CMK (cell line): ENCODE results near the gene SNAPC4.

Experiments used
- DNase-seq: peaks from one replicate; pipeline ENCODE4 v3.0.0-alpha.2; 2010; ENCODE audit warnings: low read depth

Gene SNAPC4

DNA sequence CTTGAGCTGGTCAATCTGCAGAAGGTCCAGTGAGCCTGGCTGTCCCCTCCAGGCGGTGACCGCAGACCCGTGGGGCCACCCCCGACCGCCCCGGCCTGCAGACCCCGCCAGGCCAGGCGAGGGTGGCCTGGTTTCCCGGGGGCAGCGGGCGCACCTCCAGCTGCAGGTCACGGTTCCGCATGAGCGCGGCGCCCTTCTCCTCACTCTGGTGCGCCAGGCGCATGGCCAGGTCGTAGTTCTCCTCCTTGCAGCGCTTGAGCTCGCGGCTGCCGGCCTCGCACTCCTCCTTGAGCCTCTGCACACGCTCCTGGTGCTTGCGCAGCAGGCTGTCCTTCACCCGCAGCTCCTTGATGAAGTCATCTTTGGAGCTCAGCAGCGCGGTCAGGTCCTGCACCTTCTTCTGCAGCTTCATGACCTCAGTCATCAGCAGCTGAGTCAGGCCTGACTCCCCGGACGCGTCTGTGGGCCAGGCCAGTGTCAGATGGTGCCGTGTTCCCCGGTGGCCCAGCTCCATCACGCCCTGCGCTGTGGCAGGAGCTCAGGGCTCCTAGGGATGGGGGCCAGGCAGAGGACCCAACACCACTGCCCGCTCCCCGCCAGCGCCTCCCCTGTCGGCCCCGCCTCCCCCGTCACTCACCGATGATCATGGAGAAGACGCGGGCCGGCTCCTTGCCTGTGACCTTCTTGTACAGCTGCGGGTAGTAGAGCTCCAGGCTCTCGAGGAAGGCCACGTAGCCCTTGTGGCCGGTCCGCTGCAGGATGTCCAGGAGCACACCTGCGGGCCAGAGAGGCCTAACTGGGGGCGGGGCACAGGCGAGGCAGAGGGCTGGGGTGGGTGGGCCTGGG lies 29.1 kb downstream of the SNAPC4 start:
- no peak for DNase-seq

DNA sequence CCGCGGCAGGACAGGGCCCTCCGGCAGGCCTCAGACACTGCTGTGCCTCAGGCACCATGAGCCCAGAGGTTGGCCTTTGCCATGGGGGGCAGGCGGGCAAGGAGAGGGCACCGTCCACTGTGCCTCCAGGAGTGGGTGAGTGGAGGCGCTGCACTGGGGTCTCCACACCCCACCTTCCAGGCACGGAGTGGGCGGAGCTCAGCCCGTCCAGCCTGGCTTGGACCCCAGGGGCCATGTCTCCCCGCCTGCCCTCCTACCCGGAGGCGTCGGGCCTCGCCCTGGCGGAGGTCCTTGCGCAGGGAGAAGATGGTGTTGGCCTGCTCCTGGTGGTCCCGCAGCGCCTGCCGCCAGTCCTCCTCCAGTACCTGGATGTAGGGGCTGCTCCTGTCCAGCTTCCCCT lies 29.9 kb downstream of the SNAPC4 start:
- no peak for DNase-seq

DNA sequence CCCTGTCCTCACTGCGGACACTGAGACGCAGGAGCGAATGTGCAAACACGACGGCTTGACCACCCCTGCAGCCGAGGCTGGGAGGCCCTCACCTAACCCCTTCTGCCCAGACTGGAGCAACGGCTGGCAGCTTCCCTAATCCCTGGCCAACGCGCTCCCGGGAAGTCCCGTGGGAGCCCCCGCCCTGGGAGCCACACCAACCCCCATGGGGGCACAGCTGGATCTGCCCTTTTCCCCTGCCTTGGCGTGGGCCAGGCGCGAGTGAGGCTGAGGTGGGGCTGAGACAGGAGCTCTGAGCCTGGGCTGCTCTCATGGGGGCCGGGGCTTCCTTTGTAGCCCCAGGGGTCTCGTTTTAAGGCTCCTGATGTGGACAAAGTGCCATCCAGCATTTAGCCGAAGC lies 31.8 kb downstream of the SNAPC4 start:
- DNase-seq, result no peak

DNA sequence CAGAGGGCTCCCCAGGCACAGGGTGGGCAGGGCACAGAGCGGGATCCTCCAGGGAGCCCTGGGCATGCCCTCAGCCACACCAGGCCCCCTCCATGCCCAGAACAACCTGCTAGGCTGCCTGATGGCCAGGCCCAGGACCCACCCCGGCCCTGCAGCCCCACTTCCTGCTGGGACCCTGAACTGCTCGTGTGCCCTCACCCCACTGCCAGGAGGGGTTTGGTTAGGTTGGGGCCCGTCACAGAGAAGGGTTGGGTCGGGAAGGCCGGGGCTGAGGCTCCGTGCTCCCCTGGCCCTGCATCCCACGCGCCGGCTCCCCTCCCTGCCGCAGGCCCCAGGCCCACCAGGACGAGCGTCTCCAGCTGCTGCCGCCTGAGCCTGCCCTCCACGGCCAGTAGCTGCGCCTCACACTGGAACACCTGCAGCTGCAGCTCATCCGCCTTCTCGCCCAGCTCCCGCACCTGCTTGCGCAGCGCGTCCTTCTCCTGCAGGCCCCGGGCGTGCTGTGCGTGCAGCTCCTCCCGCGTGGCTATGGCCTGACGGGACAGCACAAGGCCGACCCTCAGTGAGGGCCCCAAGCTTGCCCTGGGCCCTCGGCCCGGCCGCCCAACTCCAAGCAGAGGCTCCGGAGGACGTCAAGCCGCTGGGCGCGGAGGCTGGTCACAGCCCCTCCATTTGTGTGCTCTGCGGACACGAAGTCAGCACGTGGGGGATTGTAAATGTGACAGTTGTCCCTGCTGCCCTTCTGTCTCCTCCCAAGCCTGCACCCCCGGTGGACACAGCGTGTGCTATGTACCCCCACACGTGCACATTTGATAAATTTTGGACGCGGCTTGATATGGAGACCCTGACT lies 32.4 kb downstream of the SNAPC4 start:
- DNase-seq, result no peak

DNA sequence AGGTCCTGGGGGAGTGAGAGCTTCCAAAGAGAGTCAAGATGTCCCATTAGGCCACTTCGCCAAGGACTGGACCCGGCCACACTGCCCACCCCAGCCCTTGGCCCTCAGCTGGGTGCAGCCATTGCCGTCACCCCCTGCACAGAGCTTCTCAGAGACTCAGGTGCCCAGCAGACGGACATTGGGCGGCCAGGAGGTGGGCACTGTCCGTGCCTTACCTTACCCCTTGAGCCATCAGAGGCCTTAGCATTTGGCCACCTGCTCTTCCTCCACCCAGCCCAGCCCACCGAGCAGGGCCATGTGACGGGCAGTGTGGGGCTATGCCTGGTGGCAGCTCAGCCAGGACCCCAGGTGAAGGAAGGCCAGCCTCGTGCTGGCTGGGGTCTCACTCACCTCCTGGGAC lies 33.1 kb downstream of the SNAPC4 start:
- no peak for DNase-seq

DNA sequence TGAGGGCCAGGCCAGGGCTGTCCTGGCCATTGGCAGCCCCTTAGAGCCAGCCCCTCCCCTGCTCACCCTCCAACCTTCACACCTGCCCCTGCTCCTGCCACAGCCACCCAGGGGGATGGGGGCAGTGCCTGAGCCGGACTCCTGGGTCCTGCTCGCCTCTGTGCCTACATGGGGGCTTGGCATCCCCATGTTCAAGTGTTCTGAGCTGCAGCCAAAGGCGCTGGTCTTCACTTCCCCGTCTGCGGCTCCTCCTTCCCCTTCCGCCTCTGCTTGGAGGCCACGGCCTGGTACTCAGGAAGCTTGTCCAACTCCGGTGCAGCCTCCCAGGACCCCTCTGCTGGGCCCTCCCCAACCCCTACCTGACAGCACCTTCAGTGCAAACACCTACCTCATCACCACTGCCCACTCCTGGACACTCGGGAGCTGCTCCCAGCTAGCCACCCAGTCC lies 34.2 kb downstream of the SNAPC4 start:
- DNase-seq, result no peak

DNA sequence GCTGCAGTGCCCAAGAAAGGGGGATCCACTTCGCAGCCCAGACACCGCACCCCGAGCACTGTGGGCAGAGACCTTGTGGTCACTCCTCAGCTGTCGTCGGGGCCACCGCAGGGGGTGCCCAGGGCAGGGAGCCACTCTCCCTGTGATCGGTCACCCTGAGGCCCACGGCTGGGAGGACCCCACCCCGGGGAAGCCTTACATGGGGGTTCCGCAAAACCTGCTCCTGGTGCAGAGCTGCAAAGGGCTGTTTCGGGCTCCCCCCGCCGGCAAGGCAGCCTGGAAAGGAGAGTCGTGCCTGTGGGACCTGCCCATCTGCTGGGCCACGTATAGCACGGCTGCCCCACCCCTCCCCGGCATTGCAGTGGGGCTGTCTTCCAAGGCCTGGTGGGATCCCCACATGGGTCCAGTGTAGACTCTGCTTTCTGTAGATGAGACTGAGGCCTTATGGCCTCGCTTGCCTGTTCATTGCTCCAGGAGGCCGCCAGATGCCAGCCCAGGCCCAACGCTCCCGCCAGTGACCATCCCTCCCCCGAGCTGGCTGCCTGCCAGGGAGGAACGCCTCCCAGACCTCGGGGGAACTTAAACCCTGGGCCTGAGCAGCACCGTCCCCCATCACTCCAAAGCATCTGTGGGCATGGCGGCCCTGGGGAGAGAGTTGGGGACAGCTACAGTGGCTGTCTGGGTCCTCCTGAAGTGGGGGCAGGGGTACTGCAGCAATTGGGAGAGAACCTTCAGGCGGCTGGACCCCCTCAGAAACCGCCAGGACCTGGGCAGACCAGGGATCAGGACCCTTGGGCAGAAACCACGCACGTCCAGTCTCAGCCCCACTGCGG lies 34.8 kb downstream of the SNAPC4 start:
- DNase-seq, result no peak

DNA sequence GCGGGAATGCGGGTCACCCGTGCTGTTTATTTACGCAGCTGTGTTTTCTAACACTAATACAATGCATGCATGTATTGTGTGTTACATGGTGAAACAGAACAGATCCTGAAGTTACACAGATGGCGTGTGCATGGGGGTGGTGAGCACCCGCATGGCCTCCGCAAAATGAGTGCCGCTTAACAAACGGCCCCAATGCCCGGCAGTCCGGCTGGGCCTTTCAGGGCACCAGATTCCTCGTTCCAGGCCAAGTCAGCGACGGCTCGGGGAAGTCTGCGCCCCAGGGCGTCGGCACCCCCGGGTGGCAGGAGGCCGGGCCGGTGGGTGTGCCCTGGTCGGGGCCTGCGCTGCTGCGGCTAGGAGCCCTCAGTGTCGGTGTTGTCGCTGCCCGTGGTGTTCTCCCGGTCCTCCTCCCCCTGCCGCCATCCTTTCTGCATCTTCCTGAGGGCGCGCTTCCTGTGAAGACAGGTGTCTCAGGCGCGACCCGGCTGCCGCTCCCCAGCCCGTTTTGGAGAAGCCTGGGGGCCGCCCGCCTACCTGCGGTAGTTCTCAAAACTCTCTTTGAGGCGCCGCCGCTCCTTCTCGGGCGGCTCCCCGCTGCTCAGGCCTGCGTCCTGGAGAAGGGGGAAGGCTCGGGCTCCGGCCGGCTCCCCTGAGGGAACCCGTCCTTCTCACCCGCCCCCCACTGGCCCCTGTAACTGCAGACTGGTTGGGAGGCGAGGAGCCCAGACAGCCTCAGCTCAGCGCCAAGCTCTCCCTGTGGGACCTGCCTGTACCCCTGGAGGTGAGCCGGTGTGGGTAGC lies 35.8 kb downstream of the SNAPC4 start:
- DNase-seq, result no peak

DNA sequence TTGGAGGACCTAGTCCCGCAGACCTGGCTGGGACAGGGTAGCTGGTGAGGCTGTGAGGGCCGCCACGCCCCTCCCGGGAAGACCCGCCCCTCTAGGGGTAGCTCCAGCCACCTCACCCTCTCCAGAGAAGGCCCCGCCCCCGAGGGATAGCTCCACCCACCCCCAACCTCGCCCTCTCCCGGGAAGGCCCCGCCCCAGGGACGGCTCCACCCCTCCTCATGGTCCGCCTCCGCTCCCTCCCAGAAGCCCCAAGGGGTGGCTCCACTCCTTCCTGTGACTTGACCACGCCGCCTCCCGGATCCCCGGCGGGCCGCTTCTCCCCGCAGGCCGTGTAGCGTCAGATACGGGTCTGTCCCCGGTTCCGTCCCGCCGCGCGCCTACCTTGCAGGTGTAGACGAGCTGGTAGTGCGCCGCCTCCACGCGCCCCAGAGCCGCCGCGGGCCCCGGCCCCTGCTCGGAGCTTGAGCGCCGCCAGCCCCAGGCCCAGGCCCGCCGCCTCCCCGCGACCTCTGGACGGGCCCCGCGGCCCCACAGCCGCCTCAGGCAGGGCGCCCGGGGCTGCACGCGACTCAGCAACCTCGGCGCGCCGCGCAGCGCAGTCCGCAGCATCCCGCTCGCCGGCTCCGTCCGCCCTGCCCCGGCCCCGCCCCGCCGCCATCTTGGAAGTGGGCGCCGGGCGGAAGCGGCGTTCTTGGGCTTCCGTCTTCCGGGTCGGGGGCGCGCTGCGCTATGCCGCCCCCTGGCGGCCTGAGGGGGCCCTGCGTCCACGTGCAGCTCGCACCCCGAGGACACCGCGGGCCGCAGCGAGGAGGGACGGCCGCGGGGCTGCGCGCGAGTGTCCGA lies 36.6 kb downstream of the SNAPC4 start, which contains the start of gene DNLZ:
Gene DNLZ, minus strand, starts transcription at position 639 of the 843 bp plus-strand sequence. Its CDS starts 30 bp downstream, at position 609.
- DNase-seq, result peak; percentile 90

DNA sequence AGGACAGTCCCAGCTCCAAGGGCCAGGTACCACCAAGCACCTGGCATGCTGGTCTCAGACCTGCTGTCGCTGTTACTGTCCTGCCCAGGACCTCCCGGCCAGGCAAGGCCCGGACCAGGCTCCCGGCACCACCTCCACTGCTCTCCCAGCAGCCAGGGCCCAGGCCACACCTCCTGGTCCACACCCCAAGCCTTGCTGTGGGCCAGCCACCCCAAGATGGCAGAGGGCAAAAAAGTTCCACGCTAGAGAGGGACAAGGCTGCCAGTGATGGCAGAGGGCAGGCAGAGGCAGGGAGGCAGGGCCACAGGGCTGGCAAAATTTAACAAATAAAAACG lies 37.6 kb downstream of the SNAPC4 start:
- DNase-seq, result no peak

DNA sequence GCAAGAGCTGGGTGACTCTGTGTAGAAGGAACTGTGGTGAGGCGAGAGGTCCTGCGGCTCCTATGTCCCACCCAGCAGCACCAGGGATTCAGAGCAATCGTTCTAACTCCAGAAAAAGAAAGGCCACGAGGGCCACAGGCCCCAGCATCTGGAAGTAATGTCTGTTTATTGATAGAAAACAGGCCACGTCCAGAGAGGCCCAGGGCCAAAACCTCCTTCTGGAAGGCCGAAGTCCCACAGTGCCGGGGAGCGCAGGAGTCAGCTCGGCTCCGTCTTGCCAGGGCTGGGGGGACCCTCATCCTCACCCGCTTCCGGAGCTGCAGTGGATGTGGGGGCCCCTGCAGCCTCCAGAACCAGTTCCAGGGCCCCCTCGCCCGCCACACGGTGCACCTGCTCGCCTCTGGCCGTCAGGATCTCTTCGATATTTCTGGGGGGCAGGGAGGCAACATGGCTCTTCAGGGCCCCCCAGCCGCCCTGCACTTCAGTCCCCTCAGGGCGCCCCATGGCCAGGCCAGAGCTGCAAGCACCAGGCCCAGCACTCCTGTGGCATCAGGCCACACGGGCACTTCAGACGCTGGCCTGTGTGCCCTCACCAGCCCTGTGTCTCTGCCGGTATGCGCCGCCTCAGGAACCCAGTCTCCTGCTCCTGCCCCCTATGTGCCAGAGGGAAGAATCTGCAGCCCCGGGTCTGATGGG lies 38.1 kb downstream of the SNAPC4 start:
- no peak for DNase-seq

DNA sequence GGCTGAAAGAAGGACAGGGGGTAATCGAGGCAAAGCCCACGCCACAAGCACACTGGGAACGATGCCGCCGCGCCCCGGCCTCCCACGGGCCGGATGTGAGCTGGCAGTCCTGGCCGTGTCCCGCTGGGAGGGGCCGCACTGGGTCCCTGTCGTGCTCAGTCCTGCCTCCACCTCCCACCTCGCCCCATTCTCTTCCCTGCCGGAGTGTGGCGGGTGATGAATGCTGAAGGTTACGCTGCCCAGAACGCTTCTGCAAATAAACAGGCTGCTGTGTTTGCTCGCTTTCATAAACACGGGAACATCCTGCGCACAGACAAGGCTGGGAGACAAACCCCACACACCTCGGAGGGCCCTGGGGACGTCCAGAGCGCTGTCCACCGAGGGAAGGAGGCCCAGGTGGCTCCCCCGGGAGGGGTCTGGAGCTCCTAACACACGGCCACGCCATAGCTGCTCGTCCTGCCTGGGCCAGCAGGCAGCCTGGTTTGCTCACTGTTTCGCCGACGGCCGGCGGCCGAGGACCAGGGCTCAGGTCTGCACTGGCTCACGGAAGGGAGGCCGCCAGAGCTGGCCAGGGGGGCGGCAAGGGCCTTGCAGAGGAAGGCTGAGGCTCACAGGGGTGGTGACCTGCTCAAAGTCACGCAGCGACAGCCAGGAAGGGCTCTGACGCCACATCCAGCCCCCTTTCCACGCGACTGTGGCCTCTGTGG lies 38.8 kb downstream of the SNAPC4 start:
- DNase-seq, result no peak

DNA sequence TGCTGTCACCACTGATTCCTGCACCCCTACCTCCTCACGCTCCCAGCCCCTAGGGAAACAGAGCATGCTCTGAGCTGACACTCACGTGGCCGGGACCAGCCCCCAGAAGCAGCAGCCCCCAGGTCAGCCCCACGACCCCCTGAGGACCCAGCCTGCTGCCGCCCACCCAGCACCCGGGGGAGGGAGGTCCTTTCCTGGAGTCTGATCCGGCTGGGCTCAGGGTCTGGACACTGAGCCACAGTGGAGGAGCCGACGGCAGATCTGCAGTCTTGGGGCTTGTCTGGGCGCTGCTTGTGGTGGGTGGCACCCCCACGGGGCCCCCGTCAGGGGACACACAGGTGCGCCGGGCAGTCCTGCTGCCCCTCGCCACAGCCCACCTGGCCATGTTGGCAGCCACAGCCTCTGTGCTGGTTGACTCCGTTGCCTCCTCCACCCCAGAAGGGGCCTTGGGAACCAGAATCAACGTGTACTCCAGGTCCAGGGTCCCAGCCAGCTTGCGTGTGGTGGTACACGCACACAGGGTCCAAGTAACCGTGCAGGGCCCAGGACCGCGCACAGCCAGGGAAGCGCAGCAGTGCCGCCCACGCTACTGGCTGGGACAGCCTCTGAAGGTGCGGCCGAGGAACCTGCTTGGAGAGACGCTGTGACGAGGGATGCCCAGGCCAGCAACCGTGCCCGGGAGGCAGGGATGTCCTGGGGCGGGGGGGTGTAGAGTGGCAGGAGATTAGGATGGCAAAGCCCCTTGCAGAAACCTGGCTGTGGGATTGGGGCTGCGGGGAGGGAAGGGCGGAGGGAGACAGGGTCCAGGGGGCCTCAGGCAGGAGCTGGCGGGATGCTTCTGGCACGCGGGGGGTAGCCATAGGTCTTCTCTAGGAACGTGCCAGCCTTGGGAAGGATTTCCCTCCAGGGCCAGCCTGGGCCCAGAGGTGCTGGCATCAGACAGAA lies 39.9 kb downstream of the SNAPC4 start:
- no peak for DNase-seq

DNA sequence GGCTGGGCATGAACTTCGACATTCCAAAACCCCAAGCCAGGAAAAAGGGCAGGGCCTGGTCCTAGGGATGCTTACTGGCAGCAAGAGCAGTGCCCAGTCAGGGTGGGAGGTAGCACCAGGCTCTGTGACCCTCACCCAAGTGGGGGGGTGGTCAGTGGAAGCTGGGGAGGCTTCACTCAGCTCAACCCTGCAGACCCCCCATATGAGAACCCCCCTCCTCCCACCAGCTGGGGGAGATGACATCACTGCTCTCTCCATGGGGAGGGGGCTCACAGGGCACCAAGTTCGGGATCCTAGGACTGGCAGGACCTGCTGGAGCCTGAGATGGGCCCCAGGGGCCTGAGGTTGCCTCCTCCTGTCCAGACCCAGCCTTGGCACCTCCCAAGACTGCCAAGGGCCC lies 41.1 kb downstream of the SNAPC4 start:
- DNase-seq, result no peak

DNA sequence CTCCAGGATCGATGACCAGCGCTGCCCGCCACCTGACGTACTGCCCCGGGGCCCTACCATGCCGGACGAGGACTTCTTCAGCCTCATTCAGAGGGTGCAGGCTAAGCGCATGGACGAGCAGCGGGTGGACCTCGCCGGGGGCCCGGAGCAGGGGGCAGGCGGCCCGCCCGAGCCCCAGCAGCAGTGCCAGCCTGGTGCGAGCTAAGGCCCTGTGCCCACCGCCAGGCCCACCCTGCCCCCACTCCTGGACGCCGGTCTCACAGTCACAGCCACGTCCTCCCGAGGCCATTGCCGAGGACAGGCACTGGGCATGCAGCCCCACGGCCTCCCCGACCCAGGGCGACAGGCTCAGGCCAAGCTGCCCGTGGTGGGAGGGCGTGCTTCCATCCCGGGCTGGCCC lies 42.0 kb downstream of the SNAPC4 start:
- DNase-seq, result no peak

DNA sequence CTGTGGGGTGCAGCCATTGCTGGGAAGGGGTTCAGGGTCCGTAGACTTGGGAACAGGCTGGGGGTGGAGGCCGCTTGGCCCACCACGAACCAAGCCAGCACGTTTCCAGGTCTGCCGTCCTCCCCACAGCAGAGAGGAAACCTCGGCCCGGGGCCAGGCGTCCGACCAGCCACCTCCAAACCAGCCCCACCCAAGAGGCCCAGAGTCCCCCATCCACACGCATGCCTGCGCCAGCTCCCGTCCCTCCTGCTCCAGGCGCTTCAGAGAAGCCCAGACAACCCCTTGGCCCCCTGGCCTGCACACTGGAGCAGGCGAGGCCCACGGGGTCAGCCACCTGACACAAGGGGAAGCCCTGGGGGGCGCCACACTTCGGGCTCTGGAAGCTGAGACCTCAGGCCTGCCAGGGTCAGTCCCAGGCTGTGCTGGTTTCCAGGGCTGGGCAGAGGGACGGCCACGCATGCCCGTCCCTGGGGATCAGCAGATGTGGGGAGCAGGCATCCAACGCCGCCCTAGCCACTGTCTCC lies 42.7 kb downstream of the SNAPC4 start:
- no peak for DNase-seq

DNA sequence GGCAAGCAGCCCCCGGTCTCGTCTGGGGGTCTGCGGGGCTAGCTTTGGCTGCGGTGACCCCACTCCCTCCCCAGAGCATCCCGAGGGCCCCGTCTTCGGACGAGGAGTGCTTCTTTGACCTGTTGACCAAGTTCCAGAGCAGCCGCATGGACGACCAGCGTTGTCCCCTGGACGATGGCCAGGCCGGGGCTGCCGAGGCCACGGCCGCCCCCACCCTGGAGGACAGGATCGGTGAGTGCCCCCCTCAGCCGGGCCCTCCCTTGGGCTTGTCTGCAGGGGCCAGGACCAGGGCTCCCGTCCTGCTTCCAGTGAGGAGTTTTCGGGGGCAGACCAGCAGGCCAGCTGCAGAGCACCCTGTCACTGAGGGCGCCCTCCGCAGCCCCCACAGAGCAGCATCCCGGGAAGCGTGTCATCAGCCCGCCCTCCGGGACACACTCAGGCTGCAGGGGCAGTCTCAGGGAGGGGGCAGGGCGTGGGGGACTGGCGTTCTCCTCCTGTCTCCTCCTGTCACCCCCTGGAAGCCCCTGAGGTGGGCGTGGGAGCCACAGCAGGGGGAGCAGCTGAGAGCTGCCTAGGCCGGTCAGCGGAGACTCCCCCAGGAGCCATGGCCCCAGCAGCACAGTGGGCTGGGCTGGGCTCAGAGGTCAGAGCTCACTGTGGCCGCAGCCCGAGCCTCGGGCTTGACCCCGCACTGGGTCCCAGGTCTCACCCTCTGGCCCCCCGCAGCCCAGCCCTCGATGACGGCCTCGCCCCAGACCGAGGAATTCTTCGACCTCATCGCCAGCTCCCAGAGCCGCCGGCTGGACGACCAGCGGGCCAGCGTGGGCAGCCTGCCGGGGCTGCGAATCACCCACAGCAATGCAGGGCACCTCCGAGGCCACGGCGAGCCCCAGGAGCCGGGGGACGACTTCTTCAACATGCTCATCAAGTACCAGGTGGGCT lies 44.1 kb downstream of the SNAPC4 start:
- DNase-seq, result no peak
